Karpas-422 (cell line): ENCODE data around the gene EFCAB6. TPM values are rescaled to one million over a fixed set of nuclear protein-coding genes. Genes with fewer than 3 reads are reported as not detected.
"Not testable (repeated sequence)": the region's sequence is repeated elsewhere in the genome, so short reads cannot be mapped to it uniquely, and the experiment has no call there.

Experiments
- DNase-seq: peaks from one replicate; pipeline ENCODE4 v3.0.0-alpha.2; 2015
- H2AFZ ChIP-seq: fragments of 200-600 bp; sonication (generic); 2 replicates; pipeline ENCODE4 v1.6.1; 2014; ENCODE audit warnings: antibody characterized with exemption, low read length, mixed read lengths
- H3K27ac ChIP-seq: fragments of 200-600 bp; sonication (generic); 2 replicates; pipeline ENCODE4 v1.5.1; 2014; ENCODE audit warnings: mild to moderate bottlenecking, low read length, moderate library complexity
- H3K27me3 ChIP-seq: fragments of 200-600 bp; sonication (generic); 2 replicates; pipeline ENCODE4 v1.6.1; 2014; ENCODE audit warnings: low read length, mixed read lengths
- H3K36me3 ChIP-seq: fragments of 200-600 bp; sonication (generic); 2 replicates; pipeline ENCODE4 v1.6.1; 2014; ENCODE audit warnings: low read length, mixed read lengths; ENCODE audit not compliant: insufficient read depth
- H3K4me1 ChIP-seq: fragments of 200-600 bp; sonication (generic); 2 replicates; pipeline ENCODE4 v1.6.1; 2014; ENCODE audit warnings: mild to moderate bottlenecking, low read length, mixed read lengths
- H3K4me2 ChIP-seq: fragments of 200-600 bp; sonication (generic); 2 replicates; pipeline ENCODE4 v1.6.1; 2014; ENCODE audit warnings: low read length, low read depth, mild to moderate bottlenecking; ENCODE audit not compliant: poor library complexity, severe bottlenecking
- H3K4me3 ChIP-seq: fragments of 200-600 bp; sonication (generic); 2 replicates; pipeline ENCODE4 v1.5.1; 2014; ENCODE audit warnings: mild to moderate bottlenecking, antibody characterized with exemption, low read length, mixed read lengths
- H3K79me2 ChIP-seq: fragments of 200-600 bp; sonication (generic); 2 replicates; pipeline ENCODE4 v1.6.1; 2014; ENCODE audit warnings: mild to moderate bottlenecking, low read length, mixed read lengths
- H3K9ac ChIP-seq: fragments of 200-600 bp; sonication (generic); 2 replicates; pipeline ENCODE4 v1.6.0; 2014; ENCODE audit warnings: low read length
- H3K9me2 ChIP-seq: fragments of 200-600 bp; sonication (generic), shearing (Covaris generic); replicated peaks from 2 replicates; pipeline ENCODE4 v1.6.0; 2014; ENCODE audit warnings: mild to moderate bottlenecking, low read length, moderate library complexity; ENCODE audit not compliant: insufficient read depth
- H3K9me3 ChIP-seq: fragments of 300-700, 200-600 bp; sonication (generic); 2 replicates; pipeline ENCODE4 v1.6.1; 2014; ENCODE audit warnings: low read length, mixed read lengths
- H4K20me1 ChIP-seq: fragments of 200-600 bp; sonication (generic); 2 replicates; pipeline ENCODE4 v1.6.1; 2014; ENCODE audit warnings: mild to moderate bottlenecking, antibody characterized with exemption, low read length, low read depth; ENCODE audit not compliant: insufficient read depth
- total RNA-seq: library from RNA; depleted of rRNA; stranded (reverse); fragments of >200 nt; shearing (Covaris generic); gene quantifications from 2 replicates; pipeline ENCODE4 v1.2.3, GENCODE V29; 2014; ENCODE audit warnings: low replicate concordance

The EFCAB6 gene
- total RNA-seq, 1 experiment from 2014 or later: not detected

DNA sequence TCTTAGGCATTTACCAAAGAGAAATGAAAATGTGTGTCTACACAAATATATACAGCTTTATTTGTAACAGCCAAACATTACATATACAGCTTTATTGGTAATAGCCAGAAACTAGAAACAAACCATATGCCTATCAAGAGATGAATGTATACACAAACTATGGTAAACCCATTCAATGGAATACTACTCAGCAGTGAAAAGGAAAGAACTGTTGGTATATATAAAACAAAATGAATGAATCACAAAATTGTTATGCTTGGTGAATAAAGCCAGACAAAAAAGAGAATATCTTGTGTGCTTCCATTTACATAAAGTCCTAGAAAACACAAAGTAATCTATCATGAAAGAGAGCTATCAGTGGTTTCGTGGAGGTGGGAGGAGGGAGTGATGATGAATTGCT lies 142.9 kb downstream of the EFCAB6 start:
- H3K27me3 ChIP-seq: no peaks in the 10 kb centered on the region
- H3K36me3 ChIP-seq: no peaks in the 10 kb centered on the region
- H3K4me3 ChIP-seq: no peak overlapping the region
- no peaks in the 10 kb centered on the region for H3K79me2 ChIP-seq
- no peak overlapping the region for H3K9ac ChIP-seq
- H3K9me3 ChIP-seq: no peaks in the 10 kb centered on the region
- H3K4me1 ChIP-seq: peaks cover 3% of the 10 kb centered on the region; the same call in 1 of the 2 replicates
- H3K4me2 ChIP-seq: no peak overlapping the region
- H2AFZ ChIP-seq: no peak overlapping the region
- H4K20me1 ChIP-seq: no peaks in the 10 kb centered on the region
- no peaks in the 10 kb centered on the region for H3K9me2 ChIP-seq
- no peak for DNase-seq
- no peak overlapping the region for H3K27ac ChIP-seq

- no peaks in the 10 kb centered on the region for H3K9me3 ChIP-seq
- H3K4me3 ChIP-seq: no peak overlapping the region
- no peaks in the 10 kb centered on the region for H3K9me2 ChIP-seq
- no peak for DNase-seq
- no peak overlapping the region for H3K4me2 ChIP-seq
- H3K36me3 ChIP-seq: no peaks in the 10 kb centered on the region
- no peak overlapping the region for H3K27ac ChIP-seq
- H3K79me2 ChIP-seq: no peaks in the 10 kb centered on the region
- no peak overlapping the region for H2AFZ ChIP-seq
- no peak overlapping the region for H3K9ac ChIP-seq
- H3K27me3 ChIP-seq: no peaks in the 10 kb centered on the region
- no peaks in the 10 kb centered on the region for H4K20me1 ChIP-seq
- H3K4me1 ChIP-seq: peaks cover 3% of the 10 kb centered on the region; the same call in 1 of the 2 replicates
Measured at GRCh38 chr22:43667656-43668055, 144.4 kb downstream of the EFCAB6 start.

GRCh38 chr22:43666457-43666856 lies 145.6 kb downstream of the EFCAB6 start:
- Histone ChIP-seq H3K4me1 (peaks cover 3% of the 10 kb centered on the region; the same call in 1 of the 2 replicates), H4K20me1 (no peaks in the 10 kb centered on the region), H3K79me2 (no peaks in the 10 kb centered on the region), H3K9ac (no peak overlapping the region), H3K9me2 (no peaks in the 10 kb centered on the region), H3K4me3 (no peak overlapping the region), H3K9me3 (no peaks in the 10 kb centered on the region), H2AFZ (no peak overlapping the region), H3K4me2 (no peak overlapping the region), H3K27me3 (no peaks in the 10 kb centered on the region), H3K27ac (no peak overlapping the region), H3K36me3 (no peaks in the 10 kb centered on the region)
- DNase-seq: no peak

- Histone ChIP-seq H3K36me3 (no peaks in the 10 kb centered on the region), H3K27me3 (no peaks in the 10 kb centered on the region), H3K9me2 (no peaks in the 10 kb centered on the region), H3K4me1 (no peaks in the 10 kb centered on the region), H3K4me3 (no peak overlapping the region), H2AFZ (no peak overlapping the region), H3K9ac (no peak overlapping the region), H3K79me2 (no peaks in the 10 kb centered on the region), H3K4me2 (no peak overlapping the region), H3K9me3 (no peaks in the 10 kb centered on the region), H4K20me1 (no peaks in the 10 kb centered on the region), H3K27ac (no peak overlapping the region)
- no peak for DNase-seq
Measured at GRCh38 chr22:43658823-43659222, 153.3 kb downstream of the EFCAB6 start.

DNA sequence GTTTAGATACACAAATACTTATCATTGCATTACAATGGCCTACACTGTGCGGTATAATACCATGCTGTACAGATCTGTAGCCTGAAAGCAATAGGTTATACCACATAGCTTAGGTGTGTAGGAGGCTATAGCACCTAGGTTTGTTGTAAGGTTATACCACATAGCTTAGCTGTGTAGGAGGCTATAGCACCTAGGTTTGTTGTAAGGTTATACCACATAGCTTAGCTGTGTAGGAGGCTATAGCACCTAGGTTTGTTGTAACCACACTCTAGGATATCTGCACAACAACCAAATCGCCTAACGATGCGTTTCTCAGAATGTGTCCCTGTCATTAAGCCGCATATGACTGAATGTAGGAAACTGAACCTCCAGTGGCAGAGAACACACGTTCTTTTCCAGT lies 155.5 kb downstream of the EFCAB6 start:
- H4K20me1 ChIP-seq, H2AFZ ChIP-seq, H3K4me1 ChIP-seq, H3K36me3 ChIP-seq, DNase-seq, H3K9me2 ChIP-seq, H3K9me3 ChIP-seq, H3K4me3 ChIP-seq, H3K79me2 ChIP-seq, H3K27me3 ChIP-seq, H3K4me2 ChIP-seq, H3K9ac ChIP-seq, H3K27ac ChIP-seq: not testable (repeated sequence)

DNA sequence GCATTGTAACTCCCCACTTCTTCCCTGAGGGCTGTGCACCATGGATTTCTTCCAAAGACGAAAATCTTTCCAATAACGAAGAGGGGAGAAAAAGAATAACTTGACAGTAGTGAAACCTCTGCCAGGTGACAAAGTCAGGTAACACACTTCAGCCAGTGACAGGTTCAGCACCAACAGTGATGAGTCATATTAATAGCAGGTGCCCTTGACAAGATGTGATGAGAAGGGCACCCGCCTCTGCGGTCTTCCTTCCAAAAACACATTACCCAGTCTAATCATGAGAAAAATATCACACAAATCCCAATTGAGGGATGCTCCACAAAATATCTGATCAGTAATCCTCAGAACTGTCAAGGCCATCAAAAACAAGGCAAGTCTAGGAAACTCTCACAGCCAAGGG lies 157.8 kb downstream of the EFCAB6 start:
- no peaks in the 10 kb centered on the region for H3K27me3 ChIP-seq
- DNase-seq: no peak
- no peaks in the 10 kb centered on the region for H3K9me2 ChIP-seq
- peaks cover 4% of the 10 kb centered on the region; the same call in 1 of the 2 replicates for H3K9me3 ChIP-seq
- no peaks in the 10 kb centered on the region for H3K4me1 ChIP-seq
- no peak overlapping the region for H3K27ac ChIP-seq
- H3K36me3 ChIP-seq: no peaks in the 10 kb centered on the region
- H3K79me2 ChIP-seq: no peaks in the 10 kb centered on the region
- no peak overlapping the region for H3K9ac ChIP-seq
- H4K20me1 ChIP-seq: no peaks in the 10 kb centered on the region
- H3K4me2 ChIP-seq: no peak overlapping the region
- no peak overlapping the region for H2AFZ ChIP-seq
- H3K4me3 ChIP-seq: no peak overlapping the region

- H3K9me2 ChIP-seq: no peaks in the 10 kb centered on the region
- no peak overlapping the region for H3K4me3 ChIP-seq
- no peaks in the 10 kb centered on the region for H4K20me1 ChIP-seq
- DNase-seq: no peak
- H3K79me2 ChIP-seq: no peaks in the 10 kb centered on the region
- no peak overlapping the region for H3K27ac ChIP-seq
- H3K4me1 ChIP-seq: no peaks in the 10 kb centered on the region
- no peak overlapping the region for H3K4me2 ChIP-seq
- no peak overlapping the region for H3K9ac ChIP-seq
- no peaks in the 10 kb centered on the region for H3K36me3 ChIP-seq
- H3K27me3 ChIP-seq: no peaks in the 10 kb centered on the region
- H3K9me3 ChIP-seq: peaks cover 4% of the 10 kb centered on the region; the same call in 1 of the 2 replicates
- no peak overlapping the region for H2AFZ ChIP-seq
Measured at GRCh38 chr22:43652845-43653244, 159.3 kb downstream of the EFCAB6 start.

DNA sequence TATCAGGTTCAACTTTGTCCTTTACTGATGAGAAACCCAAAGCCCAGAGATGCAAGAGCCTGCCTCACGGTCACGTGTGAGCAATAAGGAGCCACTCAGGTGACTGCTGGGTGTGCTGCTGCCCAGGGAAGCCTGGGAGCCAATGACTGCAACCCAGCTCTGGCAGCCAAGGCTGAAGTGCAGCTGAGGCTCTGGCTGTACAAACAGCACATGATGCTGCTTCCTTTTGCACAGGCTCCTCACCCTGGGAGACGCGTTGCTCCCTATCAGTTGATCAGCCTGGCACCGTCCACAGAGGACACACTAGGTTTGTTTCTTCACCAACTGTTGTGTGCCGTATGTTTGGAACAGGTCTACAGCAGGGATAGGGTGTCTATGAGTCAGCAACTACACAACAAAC lies 168.7 kb downstream of the EFCAB6 start:
- Histone ChIP-seq H3K9ac (no peak overlapping the region), H3K4me3 (no peak overlapping the region), H2AFZ (no peak overlapping the region), H3K36me3 (no peaks in the 10 kb centered on the region), H3K9me3 (no peaks in the 10 kb centered on the region), H4K20me1 (no peaks in the 10 kb centered on the region), H3K4me2 (no peak overlapping the region), H3K9me2 (no peaks in the 10 kb centered on the region), H3K27me3 (no peaks in the 10 kb centered on the region; the same call in 1 of the 2 replicates), H3K27ac (no peak overlapping the region), H3K79me2 (no peaks in the 10 kb centered on the region), H3K4me1 (no peaks in the 10 kb centered on the region)
- DNase-seq: no peak
